Prostate gland (tissue), 2 donors: Measurements from ENCODE around the gene S100A11. TPM values are rescaled to one million over a fixed set of nuclear protein-coding genes. Genes with fewer than 3 reads are reported as not detected.
A peak's percentile ranks its signal among the peaks of the same experiment; 100 is the strongest.

Experiments used
- DNase-seq: peaks from one replicate; pipeline ENCODE4 v3.0.0-alpha.2; 2019; ENCODE audit warnings: low spot score
- H3K27ac ChIP-seq, 2 donors: fragments of 200-600 bp; sonication (generic); 2 replicates each; pipeline ENCODE4 v1.5.1; 2017 to 2019
- H3K27me3 ChIP-seq: fragments of 200-600 bp; sonication (generic); replicated peaks from 2 replicates; pipeline ENCODE4 v1.5.1; 2019; ENCODE audit not compliant: insufficient read depth
- H3K36me3 ChIP-seq, 2 donors: fragments of 200-600 bp; sonication (generic); 1 replicate in 1 of 2; 2 replicates in 1 of 2; pipeline versions ENCODE4 v1.5.1 to v1.8.1; 2017 to 2019
- H3K4me1 ChIP-seq: fragments of 200-600 bp; sonication (generic); replicated peaks from 2 replicates; pipeline ENCODE4 v1.5.1; 2019
- H3K4me3 ChIP-seq, 2 donors: fragments of 200-600 bp; sonication (generic); 2 replicates each; pipeline ENCODE4 v1.5.1; 2017 to 2019
- H3K9me3 ChIP-seq: fragments of 200-600 bp; sonication (generic); 2 replicates; pipeline ENCODE4 v1.5.1; 2017
- POLR2A ChIP-seq: fragments of 450-650 bp; IDR thresholded peaks from one replicate; pipeline ENCODE4 v1.6.1; 2016; ENCODE audit warnings: antibody characterized with exemption, mild to moderate bottlenecking
- POLR2AphosphoS5 ChIP-seq: sonication (generic); formaldehyde crosslinking; IDR thresholded peaks from one replicate; pipeline ENCODE4 v1.6.1; 2017; ENCODE audit warnings: antibody characterized with exemption
- WGBS: methylation state at CpG from one replicate; pipeline ENCODE4 v1.1.5; 2018; 5-methylcytosine and 5-hydroxymethylcytosine counted together
- intact Hi-C: fragments of 100-400 bp; cut with DNase I; formaldehyde crosslinking; loops from one replicate; pipeline ENCODE4 v1.14.2; 2022
- total RNA-seq, 2 donors: library from RNA; depleted of rRNA; stranded (reverse); fragments of >200 nt; gene quantifications; one replicate each; pipeline ENCODE4 v1.1.0, GENCODE V29; 2016
- TF ChIP-seq, protein P1 (sequence below), 4 experiments: fragments of 200-600 bp in 2 of 4; fragments of 450-650 bp in 2 of 4; sonication (generic) in 2 of 4; IDR thresholded peaks; 1 replicate in 3 of 4; 2 replicates in 1 of 4; pipeline ENCODE4 v1.5.1; 2016 to 2019; ENCODE audit warnings: antibody characterized with exemption in 4 of 4, mild to moderate bottlenecking in 2 of 4, moderate library complexity in 2 of 4

The S100A11 gene
- total RNA-seq, 2 donors from 2014 or later: 253 to 351 TPM

DNA sequence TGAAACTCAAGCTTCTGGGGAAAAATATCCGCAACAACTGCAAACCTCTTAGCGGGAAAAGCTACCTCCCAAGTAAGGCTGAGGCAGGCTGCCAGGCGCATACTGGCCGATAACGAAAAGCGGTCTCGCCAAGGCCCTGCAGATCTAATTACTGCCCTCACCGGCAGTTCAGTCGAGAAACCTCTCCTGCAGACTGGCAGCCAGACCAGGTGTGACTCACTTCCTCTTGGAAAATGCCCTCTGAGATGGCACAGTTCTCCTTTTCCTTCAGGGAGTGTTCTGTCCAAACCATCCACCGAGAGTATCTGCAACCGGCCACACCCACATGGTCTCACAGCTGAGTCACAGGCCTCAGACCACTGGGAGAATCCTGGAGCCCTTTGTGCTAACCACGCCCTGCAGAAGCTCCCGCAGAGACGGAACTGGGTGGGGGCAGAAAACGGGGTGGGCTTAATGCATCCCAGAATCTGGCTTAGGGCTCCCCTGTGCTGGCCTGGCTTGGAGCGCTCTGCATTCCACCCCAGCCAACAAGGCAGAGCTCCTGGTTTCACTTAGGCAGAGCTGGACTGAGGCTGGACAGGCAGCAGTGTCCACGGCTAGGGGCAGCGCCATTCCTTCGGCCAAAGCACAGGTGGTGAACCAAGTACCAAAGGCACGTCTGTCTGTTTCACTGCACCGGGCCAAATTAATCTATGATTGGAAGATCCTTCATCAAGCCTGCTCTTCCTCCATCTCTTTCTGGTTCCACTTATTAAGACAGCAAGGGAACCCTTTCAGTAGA, 44.3 kb downstream of the S100A11 start:
- peak overlapping the region; percentile 57 to 80 for H3K4me3 ChIP-seq
- no peaks in the 10 kb centered on the region for H3K9me3 ChIP-seq
- peak overlapping the region; percentile 75 to 81 for H3K27ac ChIP-seq
- no peaks in the 10 kb centered on the region for H3K27me3 ChIP-seq
- peaks cover 22% of the 10 kb centered on the region for H3K4me1 ChIP-seq
- DNase-seq: peak; percentile 82
- H3K36me3 ChIP-seq: no peaks in the 10 kb centered on the region
- WGBS: 24% methylated on average over 21 of the region's 21 CpGs
- intact Hi-C loops: no loop called here
- TF ChIP-seq POLR2A (peak; percentile 23), POLR2AphosphoS5 (peak; percentile 69)
- TF ChIP-seq, protein P1, sequence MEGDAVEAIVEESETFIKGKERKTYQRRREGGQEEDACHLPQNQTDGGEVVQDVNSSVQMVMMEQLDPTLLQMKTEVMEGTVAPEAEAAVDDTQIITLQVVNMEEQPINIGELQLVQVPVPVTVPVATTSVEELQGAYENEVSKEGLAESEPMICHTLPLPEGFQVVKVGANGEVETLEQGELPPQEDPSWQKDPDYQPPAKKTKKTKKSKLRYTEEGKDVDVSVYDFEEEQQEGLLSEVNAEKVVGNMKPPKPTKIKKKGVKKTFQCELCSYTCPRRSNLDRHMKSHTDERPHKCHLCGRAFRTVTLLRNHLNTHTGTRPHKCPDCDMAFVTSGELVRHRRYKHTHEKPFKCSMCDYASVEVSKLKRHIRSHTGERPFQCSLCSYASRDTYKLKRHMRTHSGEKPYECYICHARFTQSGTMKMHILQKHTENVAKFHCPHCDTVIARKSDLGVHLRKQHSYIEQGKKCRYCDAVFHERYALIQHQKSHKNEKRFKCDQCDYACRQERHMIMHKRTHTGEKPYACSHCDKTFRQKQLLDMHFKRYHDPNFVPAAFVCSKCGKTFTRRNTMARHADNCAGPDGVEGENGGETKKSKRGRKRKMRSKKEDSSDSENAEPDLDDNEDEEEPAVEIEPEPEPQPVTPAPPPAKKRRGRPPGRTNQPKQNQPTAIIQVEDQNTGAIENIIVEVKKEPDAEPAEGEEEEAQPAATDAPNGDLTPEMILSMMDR (IDR thresholded peaks at IDR 0.05): no peak

DNA sequence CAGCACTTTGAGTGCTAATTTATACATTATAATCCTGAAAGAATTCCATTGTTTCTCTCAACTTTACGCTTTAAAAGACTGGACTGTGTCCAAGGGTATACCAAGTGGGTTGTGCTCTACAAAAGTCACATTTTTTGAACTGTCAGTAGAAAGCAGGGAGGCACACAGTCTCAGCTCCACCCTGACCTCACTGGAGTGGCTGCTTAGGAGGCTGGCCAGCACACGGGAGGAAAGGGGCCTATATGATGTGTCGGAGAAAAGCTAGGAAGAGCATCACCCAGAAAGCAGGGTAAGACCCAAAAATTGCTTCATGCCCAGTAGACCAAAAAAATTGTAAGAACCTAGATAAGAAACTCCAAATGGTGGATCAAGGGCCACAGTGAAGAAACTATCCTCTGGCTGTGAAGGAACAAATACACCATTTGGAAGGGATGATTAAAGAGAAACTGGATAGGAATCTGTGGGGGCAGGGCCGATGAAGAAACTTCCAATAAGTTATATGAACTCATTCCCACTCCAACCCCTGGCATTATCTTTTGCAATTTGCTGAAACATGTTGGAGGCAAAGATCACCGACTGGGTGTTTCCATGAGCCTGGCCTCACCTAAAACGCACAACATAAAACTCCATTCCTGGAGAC, 45.0 kb downstream of the S100A11 start:
- peak overlapping the region in 1 of 2 donors; percentile 80 for H3K4me3 ChIP-seq
- peak overlapping the region; percentile 75 to 81 for H3K27ac ChIP-seq
- no peak for DNase-seq
- no peaks in the 10 kb centered on the region for H3K27me3 ChIP-seq
- H3K4me1 ChIP-seq: peaks cover 22% of the 10 kb centered on the region
- TF ChIP-seq, protein P1 (IDR thresholded peaks at IDR 0.05): no peak
- no peak for TF ChIP-seq POLR2AphosphoS5
- 45% methylated on average over 6 of the region's 6 CpGs for WGBS
- no peaks in the 10 kb centered on the region for H3K9me3 ChIP-seq
- no peaks in the 10 kb centered on the region for H3K36me3 ChIP-seq
- intact Hi-C loops: no loop called here

DNA sequence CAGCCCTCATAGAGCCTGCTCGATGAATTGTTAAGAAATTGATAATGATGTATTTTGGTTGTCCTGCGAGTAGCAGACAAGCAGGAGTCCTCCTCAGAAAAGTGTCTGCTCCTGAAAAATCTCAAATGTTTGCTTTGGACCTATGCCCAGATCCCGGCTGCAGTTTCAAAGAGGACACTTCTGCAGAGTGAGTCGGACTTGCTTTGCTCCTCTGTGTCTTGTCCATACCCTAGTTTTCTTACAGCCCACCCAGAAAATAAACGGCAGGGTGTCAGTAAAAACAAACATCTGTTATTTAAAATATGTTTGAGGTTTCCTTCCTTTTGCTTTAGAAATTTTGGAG, 46.0 kb downstream of the S100A11 start:
- intact Hi-C loops: no loop called here

DNA sequence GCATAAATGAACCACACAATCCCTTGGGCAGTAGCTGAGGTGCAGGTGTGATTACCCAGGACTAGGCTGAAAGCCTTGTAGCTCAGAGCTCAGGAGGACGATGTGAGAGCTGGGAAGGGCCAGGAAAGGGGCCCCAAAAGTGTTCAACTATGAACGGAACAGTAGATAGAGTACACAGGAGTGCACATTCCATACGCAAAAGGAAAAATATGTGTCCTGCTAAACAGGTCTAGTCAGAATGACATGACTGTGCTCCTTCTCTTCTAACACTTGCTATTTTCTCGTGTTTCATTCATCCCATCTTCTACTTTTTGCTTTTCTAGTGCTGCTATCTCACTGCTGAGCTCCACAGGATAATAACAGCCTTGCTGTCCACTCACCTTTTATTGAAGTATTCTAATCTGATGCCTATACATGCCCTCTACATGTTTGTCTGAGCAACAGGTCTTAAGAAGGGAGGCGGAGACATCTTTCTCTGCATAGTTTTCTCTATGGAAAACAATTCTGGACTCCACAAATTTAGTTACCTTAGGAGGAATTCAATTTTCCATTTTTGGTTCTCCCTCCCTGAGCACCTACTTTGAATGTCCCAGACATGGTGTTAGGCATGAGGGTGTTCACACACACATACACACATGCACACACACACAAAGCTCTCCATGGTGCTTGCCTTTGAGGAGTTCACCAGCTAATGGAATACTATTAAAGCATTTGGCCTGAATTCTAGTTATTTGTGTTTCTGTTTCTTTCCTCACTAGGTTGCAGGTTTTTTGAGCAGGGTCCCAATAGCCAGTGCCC, 46.5 kb downstream of the S100A11 start:
- TF ChIP-seq POLR2AphosphoS5 (peak; percentile 48), POLR2A (no peak)
- TF ChIP-seq, protein P1 (IDR thresholded peaks at IDR 0.05): no peak
- no peaks in the 10 kb centered on the region for H3K9me3 ChIP-seq
- H3K36me3 ChIP-seq: no peaks in the 10 kb centered on the region
- no peaks in the 10 kb centered on the region for H3K27me3 ChIP-seq
- DNase-seq: no peak
- H3K27ac ChIP-seq: peak overlapping the region in 1 of 2 donors; percentile 35
- 48% methylated on average over 5 of the region's 5 CpGs for WGBS
- intact Hi-C loops: no loop called here
- no peak overlapping the region for H3K4me3 ChIP-seq
- H3K4me1 ChIP-seq: peaks cover 22% of the 10 kb centered on the region

More for the DNA sequence above, 46.0 kb downstream of the S100A11 start:
- TF ChIP-seq POLR2AphosphoS5 (peak; percentile 17), POLR2A (no peak)
- DNase-seq: peak; percentile 79
- H3K4me3 ChIP-seq: no peak overlapping the region
- 8% methylated on average over 5 of the region's 5 CpGs for WGBS
- H3K27me3 ChIP-seq: no peaks in the 10 kb centered on the region
- H3K9me3 ChIP-seq: no peaks in the 10 kb centered on the region
- peak overlapping the region in 1 of 2 donors; percentile 35 for H3K27ac ChIP-seq
- peaks cover 22% of the 10 kb centered on the region for H3K4me1 ChIP-seq
- H3K36me3 ChIP-seq: no peaks in the 10 kb centered on the region

DNA sequence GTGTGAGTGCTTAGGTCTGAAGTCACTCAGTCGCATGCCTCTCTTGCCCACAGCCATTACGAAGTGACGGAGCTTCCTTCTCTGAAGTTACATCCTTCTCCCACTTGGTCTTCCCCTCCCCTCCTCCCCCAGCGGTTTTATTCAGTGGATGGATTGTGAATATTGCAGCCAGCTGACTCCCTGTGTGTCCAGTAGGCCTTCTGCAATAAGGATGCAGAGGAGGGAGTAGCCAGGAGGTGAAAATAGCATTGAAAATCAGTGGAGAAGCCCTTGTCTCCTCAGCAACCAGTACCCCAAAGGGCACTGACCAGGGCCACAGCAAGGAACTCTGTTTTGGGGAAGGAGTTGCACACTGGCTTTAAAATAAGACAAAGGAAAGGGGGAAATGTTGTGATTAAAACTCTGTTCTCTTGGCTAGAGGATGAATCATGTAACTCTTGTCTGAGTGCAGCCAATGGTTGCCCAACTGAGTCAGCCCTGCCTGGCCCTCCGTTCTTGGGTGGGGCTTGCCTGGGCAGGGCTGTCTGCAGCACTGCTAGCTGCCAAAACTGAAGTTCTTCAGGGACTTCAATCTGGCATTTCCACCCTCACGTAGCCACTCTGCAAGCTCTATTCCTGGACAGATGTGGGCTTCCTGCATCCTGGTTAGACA, 47.5 kb downstream of the S100A11 start:
- no peaks in the 10 kb centered on the region for H3K27me3 ChIP-seq
- H3K36me3 ChIP-seq: no peaks in the 10 kb centered on the region
- H3K27ac ChIP-seq: peak overlapping the region in 1 of 2 donors; percentile 35
- TF ChIP-seq POLR2A (no peak), POLR2AphosphoS5 (no peak)
- TF ChIP-seq, protein P1 (IDR thresholded peaks at IDR 0.05): no peak
- no peaks in the 10 kb centered on the region for H3K9me3 ChIP-seq
- 50% methylated on average over 6 of the region's 6 CpGs for WGBS
- intact Hi-C loops: no loop called here
- H3K4me1 ChIP-seq: peaks cover 22% of the 10 kb centered on the region
- DNase-seq: peak; percentile 68
- no peak overlapping the region for H3K4me3 ChIP-seq
